Caco-2 (cell line): ENCODE measurements around the gene KIRREL3. TPM values are rescaled to one million over a fixed set of nuclear protein-coding genes. Genes with fewer than 3 reads are reported as not detected.

Experiments used
- BruUV-seq: library from RNA; stranded (reverse); fragments of 400-500 nt; replicated peaks from 2 replicates; lab custom pipeline; 2021; lab: Mats Ljungman, UMichigan
- CTCF ChIA-PET: fragments of 300-600 bp; sonication (Branson Sonifier 250); formaldehyde crosslinking; loops from one replicate; lab custom pipeline; 2022; ENCODE audit warnings: antibody characterized with exemption; lab: Charles Lee
- POLR2A ChIA-PET: fragments of 300-600 bp; sonication (Branson Sonifier 250); formaldehyde crosslinking; loops from one replicate; lab custom pipeline; 2022; ENCODE audit warnings: antibody characterized with exemption; lab: Charles Lee
- DNase-seq, 2 experiments: peaks; one replicate each; pipeline versions ENCODE4 v3.0.0 to v3.0.0-alpha.2; 2020 to 2022
- H3K27me3 ChIP-seq: replicated peaks from 2 replicates; pipeline ENCODE4 v1.6.0; 2011; ENCODE audit warnings: low read length; ENCODE audit not compliant: control insufficient read depth, insufficient read depth
- H3K36me3 ChIP-seq: 2 replicates; pipeline ENCODE4 v1.5.1; 2011; ENCODE audit warnings: low read length; ENCODE audit not compliant: control insufficient read depth, insufficient read depth
- H3K4me1 ChIP-seq: fragments of 250-450 bp; sonication (Bioruptor Pico); 2 replicates; pipeline ENCODE4 v1.5.1; 2020; ENCODE audit warnings: mild to moderate bottlenecking
- H3K4me3 ChIP-seq: 2 replicates; pipeline ENCODE4 v1.5.1; 2011; ENCODE audit warnings: low read depth, mild to moderate bottlenecking, control low read depth, low read length
- H3K9me3 ChIP-seq: fragments of 250-450 bp; sonication (Bioruptor Pico); 2 replicates; pipeline ENCODE4 v1.5.1; 2020; ENCODE audit warnings: mild to moderate bottlenecking, moderate library complexity
- H3K27ac Mint-ChIP-seq: one replicate; pipeline ENCODE4 v1.8.0; 2022; ENCODE audit warnings: mixed read lengths; ENCODE audit not compliant: unreplicated experiment
- H3K27me3 Mint-ChIP-seq: one replicate; pipeline ENCODE4 v1.8.0; 2022; ENCODE audit warnings: mixed read lengths; ENCODE audit not compliant: insufficient read depth, unreplicated experiment
- H3K36me3 Mint-ChIP-seq: one replicate; pipeline ENCODE4 v1.8.0; 2022; ENCODE audit warnings: mild to moderate bottlenecking, mixed read lengths; ENCODE audit not compliant: insufficient read depth, unreplicated experiment
- H3K4me1 Mint-ChIP-seq: one replicate; pipeline ENCODE4 v1.8.0; 2022; ENCODE audit warnings: low read depth, mixed read lengths; ENCODE audit not compliant: unreplicated experiment
- H3K4me3 Mint-ChIP-seq: one replicate; pipeline ENCODE4 v1.8.0; 2022; ENCODE audit warnings: mild to moderate bottlenecking, moderate library complexity, mixed read lengths; ENCODE audit not compliant: unreplicated experiment
- H3K9me3 Mint-ChIP-seq: one replicate; pipeline ENCODE4 v1.8.0; 2022; ENCODE audit warnings: mixed read lengths; ENCODE audit not compliant: unreplicated experiment
- CTCF ChIP-seq, 2 experiments: fragments of 200-600 bp in 1 of 2; IDR thresholded peaks; 1 replicate in 1 of 2; 2 replicates in 1 of 2; pipeline versions ENCODE4 v1.5.1 to v1.8.0; 2011 to 2022; ENCODE audit warnings: antibody characterized with exemption in 1 of 2, control low read depth in 1 of 2, inconsistent platforms in 1 of 2, low read depth in 1 of 2, low read length in 1 of 2, mild to moderate bottlenecking in 1 of 2, moderate library complexity in 1 of 2; ENCODE audit not compliant: insufficient read depth in 1 of 2, severe bottlenecking in 1 of 2, unreplicated experiment in 1 of 2
- intact Hi-C: fragments of 100-400 bp; cut with micrococcal nuclease; formaldehyde crosslinking; loops from one replicate; pipeline ENCODE4 v1.10.0; 2022; ENCODE audit not compliant: unreplicated experiment
- total RNA-seq: library from RNA; stranded (reverse); gene quantifications from 2 replicates; pipeline ENCODE4 v1.2.3, GENCODE V29; 2022

KIRREL3 gene
- total RNA-seq, 1 experiment from 2014 or later = not detected

- peaks cover 2% of the 10 kb centered on the region; the same call in 1 of the 2 replicates for H3K27me3 ChIP-seq
- H3K27me3 Mint-ChIP-seq = peaks cover 26% of the 10 kb centered on the region
Measured at GRCh38 chr11:126608658-126609057, 391.9 kb downstream of the KIRREL3 start.

DNA sequence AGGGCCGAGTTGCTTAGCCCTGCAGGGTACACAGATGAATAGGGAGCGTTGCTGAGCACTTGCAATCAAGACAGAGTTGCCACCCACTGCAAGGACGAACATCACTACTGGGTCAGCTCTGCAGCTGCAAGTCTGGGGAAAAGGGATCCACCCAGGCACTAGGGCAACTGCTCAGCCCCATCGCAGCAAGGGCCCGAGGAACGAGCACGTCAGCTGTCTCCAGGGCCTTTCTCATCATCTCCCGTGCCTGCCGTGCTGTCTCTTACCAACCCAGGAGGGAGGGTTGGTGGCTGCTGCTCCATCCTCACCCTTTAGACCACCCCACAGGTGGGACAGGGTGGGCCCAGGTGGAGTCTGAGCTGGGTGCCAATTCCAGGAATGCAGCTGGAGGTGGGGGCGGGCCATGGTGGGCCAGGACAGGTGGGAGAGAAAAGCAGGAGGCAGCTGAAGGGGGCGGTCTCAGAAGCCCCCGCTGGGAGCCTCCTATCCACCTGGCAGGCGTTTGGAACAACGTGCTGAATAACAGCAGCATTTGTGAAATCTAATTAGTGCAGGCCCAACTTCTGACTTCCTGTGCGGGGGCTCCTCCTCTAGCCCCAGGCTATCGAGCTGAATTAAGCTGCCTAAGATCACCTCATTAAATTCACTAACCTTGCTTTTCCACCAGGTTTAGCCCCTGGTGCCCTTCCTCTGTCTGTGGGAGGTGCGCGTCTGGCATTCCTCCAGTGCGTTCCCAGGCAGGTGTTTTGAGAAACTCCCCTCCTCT lies 392.6 kb downstream of the KIRREL3 start:
- no peak overlapping the region for H3K4me3 ChIP-seq
- no peak for DNase-seq
- intact Hi-C loops = loop anchor here (1.0 to 10.0 kb wide), 6 partner anchors 79 to 739 kb away; no protein-coding TSS in a partner anchor
- peaks cover 2% of the 10 kb centered on the region; the same call in 1 of the 2 replicates for H3K27me3 ChIP-seq
- no peaks in the 10 kb centered on the region for H3K4me1 ChIP-seq
- Mint-ChIP-seq H3K4me1 (no peaks in the 10 kb centered on the region), H3K27ac (no peak overlapping the region), H3K36me3 (no peaks in the 10 kb centered on the region), H3K9me3 (no peaks in the 10 kb centered on the region), H3K4me3 (no peak overlapping the region), H3K27me3 (peaks cover 26% of the 10 kb centered on the region)
- BruUV-seq = no TSS peak
- no peaks in the 10 kb centered on the region for H3K9me3 ChIP-seq
- no peak for TF ChIP-seq CTCF (IDR thresholded peaks at IDR 0.05; ENCODE audit: insufficient read depth in 1 of 2, low read depth in 1 of 2, low read length in 1 of 2, severe bottlenecking in 1 of 2, unreplicated experiment in 1 of 2)
- CTCF ChIA-PET = interaction anchor here (0.6 to 2.4 kb wide), 10 partner anchors 13 to 466 kb away, joined by 3 to 14 read pairs (median 4); no protein-coding TSS in a partner anchor
- no peaks in the 10 kb centered on the region for H3K36me3 ChIP-seq
- POLR2A ChIA-PET = no interaction called here

More at GRCh38 chr11:126608658-126609057, 391.9 kb downstream of the KIRREL3 start:
- no peaks in the 10 kb centered on the region for H3K36me3 Mint-ChIP-seq
- no peak overlapping the region for H3K27ac Mint-ChIP-seq
- H3K9me3 Mint-ChIP-seq = no peaks in the 10 kb centered on the region
- DNase-seq = no peak
- no peak overlapping the region for H3K4me3 Mint-ChIP-seq
- Histone ChIP-seq H3K4me3 (no peak overlapping the region), H3K9me3 (no peaks in the 10 kb centered on the region), H3K4me1 (no peaks in the 10 kb centered on the region), H3K36me3 (no peaks in the 10 kb centered on the region)
- intact Hi-C loops = loop anchor here (5.0 to 10.0 kb wide), 4 partner anchors 79 to 739 kb away; no protein-coding TSS in a partner anchor
- POLR2A ChIA-PET = no interaction called here
- no peaks in the 10 kb centered on the region for H3K4me1 Mint-ChIP-seq
- CTCF ChIA-PET = interaction anchor here (0.6 to 2.4 kb wide), 3 partner anchors 20 to 382 kb away, joined by 3 to 14 read pairs (median 8); no protein-coding TSS in a partner anchor
- no peak for TF ChIP-seq CTCF (IDR thresholded peaks at IDR 0.05; ENCODE audit: insufficient read depth in 1 of 2, low read depth in 1 of 2, low read length in 1 of 2, severe bottlenecking in 1 of 2, unreplicated experiment in 1 of 2)
- no TSS peak for BruUV-seq

DNA sequence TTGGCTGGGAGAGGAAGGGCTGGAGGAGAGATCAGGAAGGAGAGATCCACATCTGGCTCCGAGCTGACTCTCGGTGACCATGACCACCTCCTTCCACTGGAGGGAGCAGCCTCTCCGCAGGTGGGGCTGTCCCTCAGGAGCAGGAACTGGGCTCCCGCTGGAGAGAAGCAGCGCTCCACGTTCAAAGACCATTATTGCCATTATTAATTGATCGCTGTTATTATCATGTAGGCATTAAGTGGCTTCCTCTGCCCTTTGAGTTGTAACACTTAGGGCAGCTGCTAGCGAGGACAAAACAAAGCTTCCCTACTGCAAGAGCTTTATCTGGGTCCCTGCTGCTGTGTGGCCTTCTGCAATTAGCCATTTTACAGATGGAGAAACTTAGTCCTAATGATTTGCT lies 393.2 kb downstream of the KIRREL3 start:
- DNase-seq = peak; percentile 76 to 79
- Histone ChIP-seq H3K27me3 (peaks cover 2% of the 10 kb centered on the region), H3K36me3 (no peaks in the 10 kb centered on the region), H3K4me1 (no peaks in the 10 kb centered on the region), H3K9me3 (no peaks in the 10 kb centered on the region), H3K4me3 (no peak overlapping the region)
- H3K36me3 Mint-ChIP-seq = no peaks in the 10 kb centered on the region
- CTCF ChIA-PET = interaction anchor here (0.8 to 2.4 kb wide), 9 partner anchors 13 to 467 kb away, joined by 3 to 14 read pairs (median 4); no protein-coding TSS in a partner anchor
- POLR2A ChIA-PET = no interaction called here
- H3K4me3 Mint-ChIP-seq = no peak overlapping the region
- H3K9me3 Mint-ChIP-seq = no peaks in the 10 kb centered on the region
- H3K27me3 Mint-ChIP-seq = peaks cover 26% of the 10 kb centered on the region
- H3K4me1 Mint-ChIP-seq = no peaks in the 10 kb centered on the region
- TF ChIP-seq CTCF (IDR thresholded peaks at IDR 0.05; ENCODE audit: insufficient read depth in 1 of 2, low read depth in 1 of 2, low read length in 1 of 2, severe bottlenecking in 1 of 2, unreplicated experiment in 1 of 2) = peak; percentile 88 to 98
- BruUV-seq = no TSS peak
- intact Hi-C loops = loop anchor here (1.0 to 10.0 kb wide), 6 partner anchors 80 to 740 kb away; no protein-coding TSS in a partner anchor
- no peak overlapping the region for H3K27ac Mint-ChIP-seq
